ELR (cell line): ENCODE results near the gene B9D2.

Experiments used
- DNase-seq: peaks from one replicate; pipeline ENCODE4 v3.0.0-alpha.2; 2015; ENCODE audit warnings: low read depth

B9D2 gene

DNA sequence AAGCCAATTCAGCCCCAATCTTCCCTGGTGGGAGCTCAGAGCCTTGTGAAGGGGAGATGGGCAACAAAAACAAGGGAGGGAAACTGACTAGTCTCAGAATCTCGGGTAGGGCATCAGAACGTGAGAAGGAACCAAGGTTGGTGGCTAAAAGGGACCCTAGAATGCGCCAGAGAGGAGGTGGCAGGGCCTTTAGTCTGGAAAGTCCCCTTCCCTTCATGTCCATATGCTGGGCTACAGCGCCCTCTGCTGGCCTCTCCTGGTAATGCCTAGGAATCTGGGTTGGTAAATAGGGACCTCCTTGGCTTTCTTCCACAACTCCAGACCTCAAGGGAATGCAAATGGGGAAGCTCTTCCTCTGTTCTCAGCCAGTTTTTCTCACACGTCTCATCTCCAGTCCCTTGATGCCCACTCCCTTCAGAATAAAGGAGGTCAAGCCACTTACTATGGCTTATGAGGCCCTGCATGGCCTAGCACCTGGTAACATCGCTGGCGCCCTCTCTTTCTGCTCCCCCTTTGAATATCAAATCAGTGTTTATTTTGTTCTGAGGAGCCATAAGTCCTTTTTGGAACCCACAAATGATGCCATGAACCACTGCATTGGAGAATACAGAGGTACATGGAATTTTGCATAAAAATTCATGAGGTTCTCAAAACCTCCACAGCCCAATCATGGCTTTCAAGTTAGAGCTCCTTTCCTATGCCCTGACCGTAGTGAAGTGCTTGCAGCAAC is 55.3 kb downstream of the B9D2 start:
- peak; percentile 88 for DNase-seq

DNA sequence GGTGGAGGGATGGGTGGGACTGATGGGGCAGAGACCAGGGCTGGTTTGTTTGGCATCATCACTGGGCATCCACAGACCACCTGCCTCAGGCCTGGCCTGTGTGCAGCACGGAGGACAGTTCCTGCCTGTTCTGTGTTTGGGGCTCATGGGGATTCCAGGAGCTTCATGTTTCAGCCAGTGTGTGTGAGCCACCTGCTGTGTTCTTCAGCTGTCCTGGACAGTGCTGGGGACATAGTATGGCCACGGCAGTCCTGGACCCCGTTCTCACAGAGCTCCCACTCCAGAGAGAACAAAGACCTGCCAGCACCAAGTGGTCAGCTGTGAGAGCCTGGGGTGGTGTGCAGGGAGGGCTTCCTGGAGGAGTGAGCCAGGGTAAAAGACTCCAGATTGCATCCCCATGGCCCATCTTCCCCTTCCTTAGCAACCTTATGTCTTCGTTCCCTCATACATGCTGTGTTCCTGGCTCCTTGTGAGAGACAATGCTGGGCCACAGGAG is 55.9 kb downstream of the B9D2 start:
- no peak for DNase-seq

DNA sequence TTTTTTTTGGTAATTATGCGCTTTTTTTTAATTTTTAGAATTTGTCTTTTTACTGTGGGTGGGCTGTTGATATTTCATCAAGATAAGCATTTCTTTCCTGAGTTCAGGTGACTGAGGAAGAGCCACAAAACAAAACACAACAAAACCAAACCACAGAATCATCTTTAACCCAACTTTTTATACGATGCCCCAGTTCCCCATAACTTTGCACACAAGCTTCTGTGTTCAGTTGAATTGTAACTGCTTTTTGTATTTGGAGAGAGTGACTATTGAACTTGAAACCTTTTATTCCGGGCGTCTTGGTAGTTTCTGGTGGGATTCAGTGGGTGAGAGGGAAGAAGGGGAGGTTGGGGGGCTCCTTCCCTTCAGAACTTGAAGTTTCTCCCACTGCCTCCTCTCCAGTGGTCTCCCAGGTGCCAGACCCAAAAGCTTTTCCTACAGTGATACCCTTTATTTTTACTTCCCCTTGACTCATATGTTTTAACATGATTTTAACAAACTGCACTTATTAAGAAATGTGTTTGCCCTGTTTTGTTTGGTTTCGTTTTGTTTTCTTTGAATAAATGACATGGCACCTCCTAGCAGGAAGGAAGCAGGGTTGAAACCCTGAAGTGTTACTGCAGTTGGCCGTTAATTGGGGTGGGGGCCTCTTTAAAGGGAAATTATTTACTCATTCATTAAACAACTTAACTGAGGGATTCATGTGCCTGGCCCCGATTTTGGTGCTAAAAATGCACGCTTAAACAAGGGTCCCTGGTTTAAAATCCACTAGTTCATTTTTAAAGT is 56.7 kb downstream of the B9D2 start:
- no peak for DNase-seq

DNA sequence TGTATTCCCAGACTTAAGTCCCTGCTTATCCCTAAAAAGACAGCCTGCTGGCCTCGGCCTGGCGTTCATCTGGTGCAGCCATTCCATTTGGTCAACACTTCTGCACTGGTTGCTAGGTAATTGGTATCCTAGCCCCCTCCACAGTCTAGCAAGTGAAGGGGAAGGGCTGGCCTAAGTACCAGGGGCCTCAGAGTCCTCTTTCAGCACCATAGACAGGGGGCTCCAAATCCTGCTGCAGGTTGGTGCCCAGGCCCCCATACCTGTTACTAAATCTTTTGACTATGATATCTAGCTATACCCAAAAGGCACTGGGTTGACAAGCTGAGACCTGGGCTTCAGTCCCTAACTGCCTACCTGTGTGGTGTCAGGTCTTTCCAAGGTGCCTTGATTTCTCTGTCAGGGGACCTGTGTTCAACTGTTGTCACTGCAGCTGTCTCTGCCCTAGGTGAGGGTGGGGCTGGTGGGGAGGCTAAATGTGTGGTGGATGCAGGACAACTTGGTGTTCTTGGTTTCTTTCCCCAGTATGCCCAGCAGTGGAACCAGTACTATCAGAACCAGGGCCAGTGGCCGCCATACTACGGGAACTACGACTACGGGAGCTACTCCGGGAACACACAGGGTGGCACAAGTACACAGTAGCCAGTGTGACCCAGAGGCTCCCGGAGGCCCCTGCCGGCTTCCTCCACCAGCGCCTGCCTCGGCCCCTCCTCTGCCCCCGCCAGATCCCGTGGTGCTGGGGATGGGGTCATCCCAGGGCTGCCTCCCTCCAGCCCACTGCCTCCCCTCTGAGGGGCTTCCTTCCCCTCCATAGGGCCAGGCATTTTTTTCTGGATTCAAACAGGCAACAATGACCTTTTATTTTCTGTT is 57.8 kb downstream of the B9D2 start:
- no peak for DNase-seq

DNA sequence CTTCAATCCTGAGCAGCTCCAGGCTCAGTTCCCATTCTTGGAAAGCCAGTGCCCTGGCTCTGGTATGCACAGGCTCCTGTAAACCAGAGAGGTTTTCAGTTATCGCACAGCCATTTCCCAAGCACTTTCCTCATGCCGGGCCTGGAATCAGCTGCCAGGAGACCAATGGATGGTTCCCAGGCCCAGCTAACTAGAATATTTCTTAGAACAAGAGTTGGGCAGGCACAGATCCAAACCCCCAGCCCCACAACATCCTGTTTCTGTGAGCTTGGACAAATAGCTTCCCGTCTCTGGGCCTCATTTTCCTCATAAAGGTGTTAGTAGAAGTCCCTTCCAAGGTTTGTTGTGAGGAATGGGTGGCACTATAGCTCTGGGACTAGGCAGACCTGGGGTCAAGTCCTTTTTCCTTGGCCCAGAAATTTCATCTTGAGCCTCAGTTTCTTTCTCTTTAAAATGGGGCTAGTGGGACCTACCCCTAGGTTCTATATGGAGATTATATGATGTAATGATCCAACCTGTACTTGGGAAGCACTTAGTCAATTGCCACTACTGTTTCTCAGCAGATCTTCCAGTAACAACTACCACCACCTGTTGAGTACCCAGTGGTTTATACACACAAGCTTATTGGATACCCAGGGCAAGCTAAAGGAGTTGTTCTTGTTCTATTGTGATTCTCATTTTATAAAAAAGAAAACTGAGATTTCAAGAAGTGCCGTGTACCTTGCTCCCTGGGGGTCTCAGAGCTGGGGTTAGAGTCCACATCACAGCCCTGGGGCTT is 59.1 kb downstream of the B9D2 start:
- DNase-seq: no peak
